HepG2 (cell line): ENCODE measurements around the gene FOSL2. TPM values are rescaled to one million over a fixed set of nuclear protein-coding genes. Genes with fewer than 3 reads are reported as not detected.
A peak's percentile ranks its signal among the peaks of the same experiment; 100 is the strongest.

ENCODE experiments used
- AGO1 ChIP-seq: fragments of 200-400 bp; formaldehyde crosslinking; IDR thresholded peaks from 2 replicates; pipeline ENCODE4 v1.6.1; 2017; ENCODE audit warnings: mild to moderate bottlenecking, low read depth, low read length, moderate library complexity; ENCODE audit not compliant: poor library complexity, severe bottlenecking
- ARHGAP35 ChIP-seq: sonication (generic); formaldehyde crosslinking; IDR thresholded peaks from 2 replicates; pipeline ENCODE4 v1.9.0; 2022; ENCODE audit warnings: mild to moderate bottlenecking, inconsistent platforms, moderate library complexity, missing genetic modification reagents, borderline replicate concordance
- CCAR2 ChIP-seq: fragments of 200-400 bp; formaldehyde crosslinking; optimal IDR thresholded peaks from 2 replicates; pipeline ENCODE3; 2018; ENCODE audit warnings: low read depth, mild to moderate bottlenecking, low read length, moderate library complexity
- FOSL1 ChIP-seq: sonication (generic); formaldehyde crosslinking; IDR thresholded peaks from 2 replicates; pipeline ENCODE4 v1.9.0; 2021; ENCODE audit warnings: missing genetic modification reagents, borderline replicate concordance
- FOXC1 ChIP-seq: sonication (generic); formaldehyde crosslinking; IDR thresholded peaks from 2 replicates; pipeline ENCODE4 v1.8.0; 2022; ENCODE audit warnings: mild to moderate bottlenecking, missing genetic modification reagents, borderline replicate concordance
- GFI1 ChIP-seq: sonication (generic); formaldehyde crosslinking; IDR thresholded peaks from 2 replicates; pipeline ENCODE4 v1.5.0; 2020; ENCODE audit warnings: missing genetic modification reagents, mild to moderate bottlenecking, borderline replicate concordance
- JUN ChIP-seq: sonication (generic); formaldehyde crosslinking; IDR thresholded peaks from 2 replicates; pipeline ENCODE4 v1.4.0; 2020; ENCODE audit warnings: mild to moderate bottlenecking, missing genetic modification reagents
- NFE2L2 ChIP-seq: fragments of 150-350 bp; IDR thresholded peaks from 2 replicates; pipeline ENCODE4 v1.6.1; 2014; ENCODE audit warnings: low read length
- PHF20 ChIP-seq: sonication (generic); formaldehyde crosslinking; IDR thresholded peaks from 2 replicates; pipeline ENCODE4 v1.5.0; 2020; ENCODE audit warnings: mild to moderate bottlenecking, missing genetic modification reagents
- SMARCC2 ChIP-seq: fragments of 450-650 bp; IDR thresholded peaks from 2 replicates; pipeline ENCODE4 v1.6.1; 2017; ENCODE audit warnings: antibody characterized with exemption, mild to moderate bottlenecking
- SNAI1 ChIP-seq: sonication (generic); formaldehyde crosslinking; IDR thresholded peaks from 2 replicates; pipeline ENCODE4 v1.5.0; 2020; ENCODE audit warnings: mild to moderate bottlenecking, missing genetic modification reagents, borderline replicate concordance
- ZBTB42 ChIP-seq: sonication (generic); formaldehyde crosslinking; IDR thresholded peaks from 2 replicates; pipeline ENCODE4 v1.5.0; 2020; ENCODE audit warnings: mild to moderate bottlenecking, missing genetic modification reagents
- ZFP1 ChIP-seq: IDR thresholded peaks from 2 replicates; pipeline ENCODE4 v1.6.1; 2016
- ZIK1 ChIP-seq: sonication (generic); formaldehyde crosslinking; IDR thresholded peaks from 2 replicates; pipeline ENCODE4 v1.5.0; 2020; ENCODE audit warnings: mild to moderate bottlenecking, low read depth, missing genetic modification reagents, borderline replicate concordance
- ZNF235 ChIP-seq: sonication (generic); formaldehyde crosslinking; IDR thresholded peaks from 2 replicates; pipeline ENCODE4 v1.8.1; 2023; ENCODE audit warnings: mild to moderate bottlenecking, missing genetic modification reagents, borderline replicate concordance
- ZNF503 ChIP-seq: sonication (generic); formaldehyde crosslinking; IDR thresholded peaks from 2 replicates; pipeline ENCODE4 v1.4.0; 2020; ENCODE audit warnings: missing genetic modification reagents
- ZNF546 ChIP-seq: sonication (generic); formaldehyde crosslinking; conservative IDR thresholded peaks from 2 replicates; pipeline ENCODE4 v1.8.1; 2023; ENCODE audit warnings: mild to moderate bottlenecking, missing genetic modification reagents
- ZNF552 ChIP-seq: sonication (generic); formaldehyde crosslinking; IDR thresholded peaks from 2 replicates; pipeline ENCODE4 v1.9.0; 2022; ENCODE audit warnings: missing genetic modification reagents, mild to moderate bottlenecking, borderline replicate concordance
- ZNF580 ChIP-seq: IDR thresholded peaks from 2 replicates; pipeline ENCODE4 v1.6.1; 2016; ENCODE audit warnings: low read depth, borderline replicate concordance
- ZNF891 ChIP-seq: sonication (generic); formaldehyde crosslinking; IDR thresholded peaks from 2 replicates; pipeline ENCODE4 v1.5.0; 2020; ENCODE audit warnings: mild to moderate bottlenecking, missing genetic modification reagents
- polyA plus RNA-seq, 8 experiments: library from polyadenylated mRNA; depleted of rRNA in 3 of 8; stranded (reverse) in 7 of 8; unstranded in 1 of 8; fragments of >200 nt; fragmentation: Illumina TruSeq in 4 of 8; extraction: Trizol in 4 of 8; gene quantifications; 2 replicates each; pipeline versions ENCODE4 v1.2.1 to v1.2.3, GENCODE V29; 2011 to 2016; ENCODE audit warnings: low read depth in 4 of 8, missing spikeins in 1 of 8, mixed read lengths in 1 of 8; ENCODE audit not compliant: insufficient read depth in 1 of 8
- total RNA-seq, 5 experiments: library from RNA; depleted of rRNA; stranded (reverse); fragments of >200 nt; fragmentation: Illumina TruSeq; extraction: Trizol; gene quantifications; 2 replicates each; pipeline ENCODE4 v1.2.3, GENCODE V29; 2016; ENCODE audit warnings: low read depth in 1 of 5
- TF ChIP-seq, protein P1 (sequence below): IDR thresholded peaks from 2 replicates; pipeline ENCODE4 v1.6.1; 2016; ENCODE audit warnings: mild to moderate bottlenecking, missing biosample characterization, missing genetic modification reagents

Gene FOSL2
- total and polyA plus RNA-seq, 2 of the 13 experiments (the other 11 are each of a cell fraction or from before 2014, with no cell fraction given), result 3.4 to 18.1 TPM

- TF ChIP-seq ZNF552 (CRISPR knock-in tag) (peak; percentile 73; the same call in 1 of the 2 replicates), FOXC1 (CRISPR knock-in tag) (peak; percentile 56; the same call in 1 of the 2 replicates), PHF20 (CRISPR knock-in tag) (no peak; the same call in none of the 2 replicates), JUN (CRISPR knock-in tag) (peak; percentile 94), CCAR2 (peak; percentile 36), FOSL1 (CRISPR knock-in tag) (peak; percentile 97), ARHGAP35 (CRISPR knock-in tag) (peak; percentile 58; the same call in 1 of the 2 replicates), ZBTB42 (CRISPR knock-in tag) (0 out of 2 replicates have a peak, but pooled peaks have one; percentile 42), ZNF891 (CRISPR knock-in tag) (no peak), GFI1 (CRISPR knock-in tag) (peak; percentile 72; the same call in 1 of the 2 replicates), SMARCC2 (no peak), AGO1 (peak; percentile 83), ZNF235 (no peak), ZIK1 (peak; percentile 96), ZNF503 (CRISPR knock-in tag) (peak; percentile 69; the same call in 1 of the 2 replicates), NFE2L2 (no peak), SNAI1 (0 out of 2 replicates have a peak, but pooled peaks have one; percentile 59), ZNF580 (CRISPR knock-in tag) (peak; percentile 83), ZFP1 (CRISPR knock-in tag) (0 out of 2 replicates have a peak, but pooled peaks have one; percentile 64), ZNF546 (CRISPR knock-in tag) (peak; percentile 77)
- TF ChIP-seq, protein P1, sequence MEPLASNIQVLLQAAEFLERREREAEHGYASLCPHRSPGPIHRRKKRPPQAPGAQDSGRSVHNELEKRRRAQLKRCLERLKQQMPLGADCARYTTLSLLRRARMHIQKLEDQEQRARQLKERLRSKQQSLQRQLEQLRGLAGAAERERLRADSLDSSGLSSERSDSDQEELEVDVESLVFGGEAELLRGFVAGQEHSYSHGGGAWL (CRISPR knock-in tag), result peak; percentile 84
These were observed at the start of gene FOSL2 (continued) for GRCh38 chr2:28392297-28393113.
